CD4-positive, alpha-beta T cell (primary cell): Measurements from ENCODE around the gene SLC8A3. TPM values are rescaled to one million over a fixed set of nuclear protein-coding genes. Genes with fewer than 3 reads are reported as not detected.

Experiments used
- ATAC-seq: fragments of 200-7000 bp; cut with Tn5 transposase; one replicate; pipeline ENCODE4 v1.10.0; 2022; ENCODE audit warnings: mild to moderate bottlenecking; ENCODE audit not compliant: poor library complexity
- CTCF ChIA-PET: fragments of 350-600 bp; sonication (Branson Sonifier 250); formaldehyde crosslinking; loops from one replicate; lab custom pipeline; 2021; ENCODE audit warnings: antibody characterized with exemption, inconsistent platforms; lab: Charles Lee
- POLR2A ChIA-PET: fragments of 350-600 bp; sonication (Branson Sonifier 250); formaldehyde crosslinking; loops from one replicate; lab custom pipeline; 2021; ENCODE audit warnings: antibody characterized with exemption, inconsistent platforms; lab: Charles Lee
- DNase-seq, 14 experiments: peaks; one replicate each; pipeline ENCODE4 v3.0.0-alpha.2; 2013 to 2020; ENCODE audit warnings: mixed read lengths in 2 of 14
- H3K27ac ChIP-seq, 2 donors: one replicate each; pipeline versions ENCODE4 v1.5.1 to v1.7.0; 2013; ENCODE audit warnings: low read length in 2 of 2, low read depth in 1 of 2, mild to moderate bottlenecking in 1 of 2
- H3K27me3 ChIP-seq, 2 experiments: 1 replicate in 1 of 2; 2 replicates in 1 of 2; pipeline versions ENCODE4 v1.6.1 to v1.7.0; 2013; ENCODE audit warnings: low read length in 2 of 2, control low read depth in 1 of 2, mild to moderate bottlenecking in 1 of 2, moderate library complexity in 1 of 2; ENCODE audit not compliant: insufficient read depth in 2 of 2, control insufficient read depth in 1 of 2
- H3K36me3 ChIP-seq: one replicate; pipeline ENCODE4 v1.6.1; 2013; ENCODE audit warnings: low read length, control low read depth; ENCODE audit not compliant: insufficient read depth
- H3K4me1 ChIP-seq: one replicate; pipeline ENCODE4 v1.6.1; 2013; ENCODE audit warnings: low read length, control low read depth; ENCODE audit not compliant: insufficient read depth
- H3K4me3 ChIP-seq: one replicate; pipeline ENCODE4 v1.5.1; 2013; ENCODE audit warnings: mild to moderate bottlenecking, low read length, moderate library complexity
- H3K9me3 ChIP-seq, 2 experiments: 1 replicate in 1 of 2; 2 replicates in 1 of 2; pipeline versions ENCODE4 v1.6.1 to v1.7.0; 2013; ENCODE audit warnings: low read length in 2 of 2, mild to moderate bottlenecking in 2 of 2, control low read depth in 1 of 2, moderate library complexity in 1 of 2; ENCODE audit not compliant: control insufficient read depth in 1 of 2, insufficient read depth in 1 of 2
- H3K27ac Mint-ChIP-seq: one replicate; pipeline ENCODE4 v1.8.0; 2020; ENCODE audit warnings: mixed read lengths
- H3K27me3 Mint-ChIP-seq: one replicate; pipeline ENCODE4 v1.8.0; 2021; ENCODE audit warnings: mixed read lengths
- H3K36me3 Mint-ChIP-seq: one replicate; pipeline ENCODE4 v1.8.0; 2021; ENCODE audit warnings: low read depth, mixed read lengths
- H3K4me1 Mint-ChIP-seq: one replicate; pipeline ENCODE4 v1.8.0; 2021; ENCODE audit warnings: low read depth, mixed read lengths
- H3K4me3 Mint-ChIP-seq: one replicate; pipeline ENCODE4 v1.8.0; 2020; ENCODE audit warnings: mild to moderate bottlenecking, mixed read lengths
- H3K9me3 Mint-ChIP-seq: one replicate; pipeline ENCODE4 v1.8.0; 2020; ENCODE audit warnings: mixed read lengths
- CTCF ChIP-seq: fragments of 200-600 bp; IDR thresholded peaks from one replicate; pipeline ENCODE4 v1.8.0; 2022; ENCODE audit warnings: antibody characterized with exemption, mild to moderate bottlenecking
- intact Hi-C, 2 experiments: fragments of 100-400 bp; cut with DNase I in 1 of 2; cut with micrococcal nuclease in 1 of 2; formaldehyde crosslinking; loops; one replicate each; pipeline versions ENCODE4 v1.15.1 to v1.9.0; 2023 to 2025; cut with DNase I, micrococcal nuclease
- total RNA-seq, 174 experiments: library from RNA in 2 of 174; stranded (reverse) in 2 of 174; gene quantifications; one replicate each; pipeline ENCODE4 v1.2.3 and lab custom pipeline; 2021 to 2026

Gene SLC8A3
- total RNA-seq, 2 experiments from 2014 or later, result not detected

- Histone ChIP-seq H3K36me3 (no peaks in the 10 kb centered on the region), H3K4me3 (no peak overlapping the region), H3K9me3 (no peaks in the 10 kb centered on the region), H3K27me3 (peaks cover 0 to 3% of the 10 kb centered on the region in 2 experiments), H3K27ac (no peak overlapping the region), H3K4me1 (no peaks in the 10 kb centered on the region)
- intact Hi-C loops, result no loop called here
- H3K36me3 Mint-ChIP-seq, result no peaks in the 10 kb centered on the region
- no peak for DNase-seq
- ATAC-seq, result no peak
- peaks cover 33% of the 10 kb centered on the region for H3K27me3 Mint-ChIP-seq
- no peaks in the 10 kb centered on the region for H3K4me1 Mint-ChIP-seq
- H3K27ac Mint-ChIP-seq, result no peak overlapping the region
- POLR2A ChIA-PET, result no interaction called here
- CTCF ChIA-PET, result no interaction called here
- no peak for TF ChIP-seq CTCF
- no peak overlapping the region for H3K4me3 Mint-ChIP-seq
- H3K9me3 Mint-ChIP-seq, result no peaks in the 10 kb centered on the region
Observed at GRCh38 chr14:70144046-70144445, 44.7 kb downstream of the SLC8A3 start.

- Histone ChIP-seq H3K27me3 (peaks cover 0 to 3% of the 10 kb centered on the region in 2 experiments), H3K4me1 (no peaks in the 10 kb centered on the region), H3K9me3 (no peaks in the 10 kb centered on the region), H3K36me3 (no peaks in the 10 kb centered on the region), H3K27ac (no peak overlapping the region), H3K4me3 (no peak overlapping the region)
- intact Hi-C loops, result no loop called here
- Mint-ChIP-seq H3K27ac (no peak overlapping the region), H3K4me3 (no peak overlapping the region), H3K36me3 (no peaks in the 10 kb centered on the region), H3K4me1 (no peaks in the 10 kb centered on the region), H3K27me3 (peaks cover 38% of the 10 kb centered on the region), H3K9me3 (no peaks in the 10 kb centered on the region)
- ChIA-PET POLR2A (no interaction called here), CTCF (no interaction called here)
- no peak for TF ChIP-seq CTCF
- ATAC-seq, result no peak
- DNase-seq, result no peak
Observed at GRCh38 chr14:70143306-70143705, 45.4 kb downstream of the SLC8A3 start.

- no peaks in the 10 kb centered on the region for H3K36me3 Mint-ChIP-seq
- no peaks in the 10 kb centered on the region for H3K9me3 Mint-ChIP-seq
- POLR2A ChIA-PET, result no interaction called here
- no peaks in the 10 kb centered on the region for H3K4me1 Mint-ChIP-seq
- TF ChIP-seq CTCF, result no peak
- no peak for ATAC-seq
- peaks cover 0 to 7% of the 10 kb centered on the region in 2 experiments for H3K27me3 ChIP-seq
- H3K4me1 ChIP-seq, result no peaks in the 10 kb centered on the region
- H3K27ac Mint-ChIP-seq, result no peak overlapping the region
- intact Hi-C loops, result no loop called here
- no peak overlapping the region for H3K4me3 ChIP-seq
- H3K36me3 ChIP-seq, result no peaks in the 10 kb centered on the region
- H3K4me3 Mint-ChIP-seq, result no peak overlapping the region
- no peak for DNase-seq
- CTCF ChIA-PET, result no interaction called here
- H3K27ac ChIP-seq, result no peak overlapping the region
- H3K27me3 Mint-ChIP-seq, result peaks cover 39% of the 10 kb centered on the region
- H3K9me3 ChIP-seq, result no peaks in the 10 kb centered on the region
Observed at GRCh38 chr14:70140614-70141013, 48.1 kb downstream of the SLC8A3 start.
